Liver (tissue), 9 donors: ENCODE results near the gene MAPKBP1. TPM values are rescaled to one million over a fixed set of nuclear protein-coding genes. Genes with fewer than 3 reads are reported as not detected.

Experiments used
- DNase-seq: peaks from one replicate; pipeline ENCODE4 v3.0.0-alpha.2; 2017; ENCODE audit warnings: low spot score
- H3K27ac ChIP-seq, 2 donors: one replicate each; pipeline ENCODE4 v1.7.0; 2013; ENCODE audit warnings: inconsistent platforms in 2 of 2, low read length in 2 of 2, control low read depth in 1 of 2, low read depth in 1 of 2, mild to moderate bottlenecking in 1 of 2
- H3K27me3 ChIP-seq, 4 donors: one replicate each; pipeline versions ENCODE4 v1.6.1 to v1.7.0; 2013; ENCODE audit warnings: low read length in 3 of 4, inconsistent platforms in 1 of 4, mild to moderate bottlenecking in 1 of 4, moderate library complexity in 1 of 4; ENCODE audit not compliant: control insufficient read depth in 4 of 4, insufficient read depth in 4 of 4
- H3K36me3 ChIP-seq, 4 donors: one replicate each; pipeline versions ENCODE4 v1.6.1 to v1.7.0; 2013; ENCODE audit warnings: low read length in 3 of 4, mild to moderate bottlenecking in 3 of 4, low read depth in 1 of 4, moderate library complexity in 1 of 4; ENCODE audit not compliant: control insufficient read depth in 4 of 4, insufficient read depth in 3 of 4
- H3K4me1 ChIP-seq, 4 donors: one replicate each; pipeline versions ENCODE4 v1.6.1 to v1.7.0; 2013; ENCODE audit warnings: low read length in 3 of 4, mild to moderate bottlenecking in 3 of 4, moderate library complexity in 1 of 4; ENCODE audit not compliant: control insufficient read depth in 4 of 4, insufficient read depth in 4 of 4
- H3K4me3 ChIP-seq, 3 donors: one replicate each; pipeline versions ENCODE4 v1.6.1 to v1.7.0; 2013; ENCODE audit warnings: low read length in 3 of 3, control low read depth in 1 of 3, low read depth in 1 of 3, mild to moderate bottlenecking in 1 of 3
- H3K9ac ChIP-seq, 2 donors: one replicate each; pipeline ENCODE4 v1.7.0; 2013; ENCODE audit warnings: low read length in 2 of 2, mild to moderate bottlenecking in 2 of 2, moderate library complexity in 2 of 2, control low read depth in 1 of 2, low read depth in 1 of 2
- H3K9me3 ChIP-seq, 4 donors: one replicate each; pipeline versions ENCODE4 v1.6.1 to v1.7.0; 2013; ENCODE audit warnings: low read length in 3 of 4; ENCODE audit not compliant: control insufficient read depth in 4 of 4
- CTCF ChIP-seq: fragments of 150-350 bp; IDR thresholded peaks from 2 replicates; pipeline ENCODE4 v1.5.1; 2017; ENCODE audit warnings: improper control_type of control experiment, low read depth, low read length; ENCODE audit not compliant: missing input control
- FOXA1 ChIP-seq: IDR thresholded peaks from 2 replicates; pipeline ENCODE4 v1.6.1; 2016; ENCODE audit warnings: antibody characterized with exemption
- FOXA2 ChIP-seq: IDR thresholded peaks from 2 replicates; pipeline ENCODE4 v1.6.1; 2016; ENCODE audit warnings: antibody characterized with exemption
- HNF4A ChIP-seq, 2 donors: conservative IDR thresholded peaks; 2 replicates each; pipeline ENCODE4 v1.6.1; 2016; ENCODE audit warnings: antibody characterized with exemption in 2 of 2, mild to moderate bottlenecking in 2 of 2
- HNF4G ChIP-seq: IDR thresholded peaks from 2 replicates; pipeline ENCODE4 v1.6.1; 2016; ENCODE audit warnings: antibody characterized with exemption
- JUND ChIP-seq, 2 donors: IDR thresholded peaks; 2 replicates each; pipeline ENCODE4 v1.6.1; 2016; ENCODE audit warnings: antibody characterized with exemption in 2 of 2
- MAX ChIP-seq: IDR thresholded peaks from 2 replicates; pipeline ENCODE4 v1.6.1; 2016; ENCODE audit warnings: antibody characterized with exemption
- NR2F2 ChIP-seq: IDR thresholded peaks from 2 replicates; pipeline ENCODE4 v1.6.1; 2016; ENCODE audit warnings: antibody characterized with exemption
- RAD21 ChIP-seq, 2 donors: IDR thresholded peaks; 2 replicates each; pipeline ENCODE4 v1.6.1; 2016; ENCODE audit warnings: antibody characterized with exemption in 2 of 2, mild to moderate bottlenecking in 2 of 2
- RXRA ChIP-seq, 2 donors: IDR thresholded peaks; 2 replicates each; pipeline ENCODE4 v1.6.1; 2017 to 2018; ENCODE audit warnings: antibody characterized with exemption in 2 of 2, mild to moderate bottlenecking in 1 of 2
- SP1 ChIP-seq: IDR thresholded peaks from 2 replicates; pipeline ENCODE4 v1.6.1; 2018; ENCODE audit warnings: antibody characterized with exemption, mild to moderate bottlenecking
- TAF1 ChIP-seq: conservative IDR thresholded peaks from 2 replicates; pipeline ENCODE4 v1.6.1; 2016; ENCODE audit warnings: antibody characterized with exemption, mild to moderate bottlenecking
- YY1 ChIP-seq: IDR thresholded peaks from 2 replicates; pipeline ENCODE4 v1.6.1; 2016; ENCODE audit warnings: antibody characterized with exemption, mild to moderate bottlenecking
- ZBTB33 ChIP-seq: IDR thresholded peaks from 2 replicates; pipeline ENCODE4 v1.6.1; 2016; ENCODE audit warnings: antibody characterized with exemption
- whole genome bisulfite sequencing: extraction: QIAGEN DNeasy Blood & Tissue Kit; methylation state at CpG from one replicate; pipeline ENCODE4 v1.1.7; 2013; 5-methylcytosine and 5-hydroxymethylcytosine counted together
- polyA plus RNA-seq, 2 donors: library from polyadenylated mRNA; stranded (reverse) in 1 of 2; unstranded in 1 of 2; fragments of 200-250 nt in 1 of 2; fragments of >200 nt in 1 of 2; fragmentation: Nextera tagmentation in 1 of 2; extraction: Ambion mirVana in 1 of 2; gene quantifications; one replicate each; pipeline versions ENCODE4 v1.2.1 to v1.2.3, GENCODE V29; 2013 to 2015
- total RNA-seq, 2 donors: library from RNA; depleted of rRNA; stranded (reverse); fragments of >200 nt; gene quantifications; one replicate each; pipeline ENCODE4 v1.2.3, GENCODE V29; 2014
- donor health status: healthy.
- donor health status: healthy.
- donor health status: healthy.
- donor health status: healthy.
- donor health status: healthy.

The MAPKBP1 gene
- total and polyA plus RNA-seq, 4 donors: 0.89 to 10.3 (median 2.7) TPM

GRCh38 chr15:41809121-41809520, 34.8 kb downstream of the MAPKBP1 start:
- H3K4me1 ChIP-seq: no peaks in the 10 kb centered on the region
- no peaks in the 10 kb centered on the region for H3K9me3 ChIP-seq
- no peak overlapping the region for H3K27ac ChIP-seq
- no peak for DNase-seq
- H3K36me3 ChIP-seq: peaks cover 0 to 6% (median 0%) of the 10 kb centered on the region in 4 donors
- H3K27me3 ChIP-seq: no peaks in the 10 kb centered on the region
- H3K4me3 ChIP-seq: no peak overlapping the region
- WGBS: 71% methylated on average over 2 of the region's 2 CpGs
- no peak overlapping the region for H3K9ac ChIP-seq
- TF ChIP-seq FOXA2 (no peak), TAF1 (no peak), FOXA1 (no peak), MAX (no peak)

GRCh38 chr15:41809526-41810220, 35.4 kb downstream of the MAPKBP1 start:
- peaks cover 0 to 6% (median 0%) of the 10 kb centered on the region in 4 donors for H3K36me3 ChIP-seq
- H3K27ac ChIP-seq: no peak overlapping the region
- TF ChIP-seq RAD21 (IDR thresholded peaks at IDR 0.05) (no peak), NR2F2 (no peak), HNF4A (conservative IDR thresholded peaks at IDR 0.05) (no peak), ZBTB33 (no peak), HNF4G (no peak), RXRA (IDR thresholded peaks at IDR 0.05) (no peak), CTCF (no peak)
- no peaks in the 10 kb centered on the region for H3K4me1 ChIP-seq
- no peaks in the 10 kb centered on the region for H3K9me3 ChIP-seq
- H3K4me3 ChIP-seq: no peak overlapping the region
- H3K9ac ChIP-seq: no peak overlapping the region
- no peaks in the 10 kb centered on the region for H3K27me3 ChIP-seq
- 78% methylated on average over 12 of the region's 12 CpGs for WGBS
- DNase-seq: no peak

GRCh38 chr15:41810651-41811431, 36.6 kb downstream of the MAPKBP1 start:
- H3K27ac ChIP-seq: no peak overlapping the region
- H3K36me3 ChIP-seq: peaks cover 0 to 11% (median 2%) of the 10 kb centered on the region in 4 donors
- no peaks in the 10 kb centered on the region for H3K27me3 ChIP-seq
- H3K4me3 ChIP-seq: no peak overlapping the region
- H3K9ac ChIP-seq: no peak overlapping the region
- TF ChIP-seq CTCF (no peak), HNF4A (conservative IDR thresholded peaks at IDR 0.05) (no peak), YY1 (no peak), SP1 (no peak), MAX (no peak), FOXA2 (no peak), JUND (IDR thresholded peaks at IDR 0.05) (no peak)
- H3K4me1 ChIP-seq: no peaks in the 10 kb centered on the region
- DNase-seq: no peak
- H3K9me3 ChIP-seq: no peaks in the 10 kb centered on the region
- 93% methylated on average over 5 of the region's 5 CpGs for WGBS
